Endothelial cell of umbilical vein (primary cell): ENCODE data around the gene HNRNPA1L2. TPM values are rescaled to one million over a fixed set of nuclear protein-coding genes. Genes with fewer than 3 reads are reported as not detected.

Source experiments
- BruUV-seq: library from RNA; stranded (reverse); fragments of 400-500 nt; replicated peaks from 2 replicates; lab custom pipeline; 2021; lab: Mats Ljungman, UMichigan
- CTCF ChIA-PET: fragments of 300-600, 350-600 bp; sonication (Branson Sonifier 250); formaldehyde crosslinking; loops from one replicate; lab custom pipeline; 2021; ENCODE audit warnings: antibody characterized with exemption, inconsistent platforms; lab: Charles Lee
- POLR2A ChIA-PET: fragments of 300-600, 350-600 bp; sonication (Branson Sonifier 250); formaldehyde crosslinking; loops from one replicate; lab custom pipeline; 2021; ENCODE audit warnings: antibody characterized with exemption, inconsistent platforms; lab: Charles Lee
- DNase-seq: peaks from one replicate; pipeline ENCODE4 v3.0.0-alpha.2; 2011; ENCODE audit warnings: low read depth, low spot score
- FAIRE-seq: peaks from 2 replicates; lab custom pipeline; 2011; peaks lifted over from hg19 to GRCh38; lab: Jason Lieb, UNC
- H2AFZ ChIP-seq: 2 replicates; pipeline ENCODE4 v1.6.0; 2012; ENCODE audit warnings: low read depth, low read length, control low read depth, inconsistent platforms
- H3K27ac ChIP-seq: 2 replicates; pipeline ENCODE4 v1.5.1; 2011; ENCODE audit warnings: low read depth, mild to moderate bottlenecking, control low read depth, low read length, moderate library complexity; ENCODE audit not compliant: insufficient read depth
- H3K27me3 ChIP-seq, 2 experiments: 2 replicates each; pipeline versions ENCODE4 v1.6.0 to v1.6.1; 2011; ENCODE audit warnings: low read length in 2 of 2, mixed read lengths in 1 of 2; ENCODE audit not compliant: control insufficient read depth in 2 of 2, insufficient read depth in 2 of 2
- H3K36me3 ChIP-seq, 2 experiments: 2 replicates in 1 of 2; 3 replicates in 1 of 2; pipeline ENCODE4 v1.5.1; 2011; ENCODE audit warnings: low read length in 2 of 2, mild to moderate bottlenecking in 1 of 2, moderate library complexity in 1 of 2; ENCODE audit not compliant: control insufficient read depth in 2 of 2, insufficient read depth in 2 of 2; ENCODE audit errors: extremely low read depth in 1 of 2
- H3K4me1 ChIP-seq: 3 replicates; pipeline ENCODE4 v1.5.1; 2011; ENCODE audit warnings: mild to moderate bottlenecking, low read length; ENCODE audit not compliant: control insufficient read depth, insufficient read depth; ENCODE audit errors: extremely low read depth
- H3K4me2 ChIP-seq: 2 replicates; pipeline ENCODE4 v1.6.1; 2011; ENCODE audit warnings: low read length, control low read depth, mixed read lengths; ENCODE audit not compliant: insufficient read depth
- H3K4me3 ChIP-seq, 3 experiments: fragments of 200-600 bp in 1 of 3; sonication (generic), shearing (Covaris generic) in 1 of 3; replicated peaks in 1 of 3; 2 replicates each; pipeline ENCODE4 v1.5.1; 2011 to 2016; ENCODE audit warnings: control low read depth in 3 of 3, low read length in 3 of 3, mild to moderate bottlenecking in 2 of 3, inconsistent platforms in 1 of 3, low read depth in 1 of 3, moderate library complexity in 1 of 3; ENCODE audit not compliant: insufficient read depth in 1 of 3
- H3K79me2 ChIP-seq: 2 replicates; pipeline ENCODE4 v1.6.0; 2012; ENCODE audit warnings: low read length, inconsistent platforms; ENCODE audit not compliant: control insufficient read depth, insufficient read depth
- H3K9ac ChIP-seq: replicated peaks from 2 replicates; pipeline ENCODE3; 2011; ENCODE audit warnings: low read length, control low read depth; ENCODE audit not compliant: insufficient read depth; ENCODE audit errors: extremely low read depth
- H3K9me1 ChIP-seq: replicated peaks from 3 replicates; pipeline ENCODE4 v1.6.0; 2011; ENCODE audit warnings: mild to moderate bottlenecking, low read length; ENCODE audit not compliant: control insufficient read depth, insufficient read depth; ENCODE audit errors: extremely low read depth
- H3K9me3 ChIP-seq: replicated peaks from 2 replicates; pipeline ENCODE4 v1.5.1; 2012; ENCODE audit warnings: low read length, inconsistent platforms; ENCODE audit not compliant: control insufficient read depth, insufficient read depth
- H4K20me1 ChIP-seq: replicated peaks from 2 replicates; pipeline ENCODE3; 2011; ENCODE audit warnings: mild to moderate bottlenecking, low read length; ENCODE audit not compliant: control insufficient read depth, insufficient read depth; ENCODE audit errors: extremely low read depth
- CTCF ChIP-seq, 2 donors: IDR thresholded peaks; 1 replicate in 1 of 2; 2 replicates in 1 of 2; pipeline ENCODE4 v1.5.1; 2011; ENCODE audit warnings: low read length in 2 of 2, mild to moderate bottlenecking in 2 of 2, moderate library complexity in 2 of 2, control low read depth in 1 of 2, inconsistent platforms in 1 of 2, low read depth in 1 of 2; ENCODE audit not compliant: insufficient read depth in 1 of 2; ENCODE audit errors: extremely low read depth in 1 of 2
- EZH2 ChIP-seq: IDR thresholded peaks from 2 replicates; pipeline ENCODE4 v1.6.1; 2012; ENCODE audit warnings: borderline replicate concordance, low read depth, mild to moderate bottlenecking, moderate library complexity, low read length, inconsistent platforms; ENCODE audit not compliant: severe bottlenecking
- FOS ChIP-seq: IDR thresholded peaks from 2 replicates; pipeline ENCODE4 v1.6.1; 2011; ENCODE audit warnings: mild to moderate bottlenecking, low read length, moderate library complexity, borderline replicate concordance; ENCODE audit not compliant: insufficient read depth
- GATA2 ChIP-seq: IDR thresholded peaks from 2 replicates; pipeline ENCODE4 v1.7.0; 2011; ENCODE audit warnings: low read depth, mild to moderate bottlenecking, moderate library complexity, mixed read lengths, low read length; ENCODE audit not compliant: insufficient read length, insufficient read depth
- JUN ChIP-seq: IDR thresholded peaks from 2 replicates; pipeline ENCODE4 v1.6.1; 2011; ENCODE audit warnings: borderline replicate concordance, low read depth; ENCODE audit not compliant: insufficient read length, insufficient read depth
- MAX ChIP-seq: IDR thresholded peaks from 2 replicates; pipeline ENCODE4 v1.6.1; 2011; ENCODE audit not compliant: insufficient read depth, insufficient read length
- MYC ChIP-seq: IDR thresholded peaks from one replicate; pipeline ENCODE4 v1.6.1; 2011; ENCODE audit warnings: mild to moderate bottlenecking, low read depth, low read length
- POLR2A ChIP-seq: IDR thresholded peaks from 2 replicates; pipeline ENCODE4 v1.6.1; 2012; ENCODE audit warnings: low read depth, mild to moderate bottlenecking, control low read depth, low read length
- POLR2AphosphoS5 ChIP-seq: IDR thresholded peaks from 2 replicates; pipeline ENCODE4 v1.6.1; 2012; ENCODE audit warnings: low read depth, mild to moderate bottlenecking, control low read depth, low read length, moderate library complexity; ENCODE audit not compliant: insufficient read depth
- dilution Hi-C: fragments of 300-500 bp; cut with MboI; formaldehyde crosslinking; loops from one replicate; pipeline ENCODE4 v1.15.0; 2019; ENCODE audit warnings: low sequenced_read_pairs; ENCODE audit not compliant: extremely low pct_ligation_motif_present
- intact Hi-C: fragments of 100-400 bp; cut with micrococcal nuclease; formaldehyde crosslinking; loops from one replicate; pipeline ENCODE4 v1.10.0; 2022
- polyA plus RNA-seq, 4 experiments: library from polyadenylated mRNA; depleted of rRNA in 3 of 4; stranded (reverse) in 3 of 4; unstranded in 1 of 4; fragments of >200 nt; gene quantifications; 2 replicates each; pipeline versions ENCODE4 v1.2.1 to v1.2.3, GENCODE V29; 2011 to 2012; ENCODE audit warnings: missing spikeins in 1 of 4
- total RNA-seq: library from RNA; stranded (reverse); gene quantifications from 2 replicates; pipeline ENCODE4 v1.2.3, GENCODE V29; 2021

Gene HNRNPA1L2
- total and polyA plus RNA-seq, 2 donors (not counting 3 experiments of a cell fraction or from before 2014, with no cell fraction given), result 5.4 to 11.7 TPM

- TF ChIP-seq MAX (no peak), POLR2A (no peak), MYC (no peak), FOS (no peak), CTCF (IDR thresholded peaks at IDR 0.05; ENCODE audit: extremely low read depth in 1 of 2, insufficient read depth in 1 of 2, low read depth in 1 of 2, low read length in 2 of 2) (no peak), EZH2 (no peak), POLR2AphosphoS5 (no peak), JUN (no peak), GATA2 (no peak)
- POLR2A ChIA-PET, result no interaction called here
- BruUV-seq, result no TSS peak
- peaks cover 8% of the 10 kb centered on the region for H3K4me1 ChIP-seq
- H3K27me3 ChIP-seq, result no peaks in the 10 kb centered on the region
- no peak overlapping the region for H3K4me2 ChIP-seq
- H3K9me1 ChIP-seq, result no peaks in the 10 kb centered on the region
- no peak for FAIRE-seq
- no peaks in the 10 kb centered on the region for H3K36me3 ChIP-seq
- intact Hi-C loops (loop anchor here (5.0 kb wide), 1 partner anchor 43 kb away; no protein-coding TSS in a partner anchor), dilution Hi-C loops (no loop called here)
- H4K20me1 ChIP-seq, result no peaks in the 10 kb centered on the region
- no peak overlapping the region for H2AFZ ChIP-seq
- H3K79me2 ChIP-seq, result peaks cover 41% of the 10 kb centered on the region
- H3K27ac ChIP-seq, result no peak overlapping the region
- no peaks in the 10 kb centered on the region for H3K9me3 ChIP-seq
- no peak overlapping the region for H3K9ac ChIP-seq
- CTCF ChIA-PET, result no interaction called here
- H3K4me3 ChIP-seq, result no peak overlapping the region
- DNase-seq, result no peak
These were observed 27.0 kb upstream of the HNRNPA1L2 start for GRCh38 chr13:52615134-52615801.
